VCaP (cell line): ENCODE results near the gene PHTF2.
"Not testable (repeated sequence)": the region's sequence is repeated elsewhere in the genome, so short reads cannot be mapped to it uniquely, and the experiment has no call there.

Experiments
- H3K27ac ChIP-seq: fragments of 450-650 bp; 2 replicates; pipeline ENCODE4 v1.5.1; 2017
- CTCF ChIP-seq: fragments of 450-650 bp; conservative IDR thresholded peaks from 2 replicates; pipeline ENCODE4 v1.5.1; 2017; ENCODE audit warnings: mild to moderate bottlenecking, moderate library complexity

The PHTF2 gene

GRCh38 chr7:77993838-77994237, 195.3 kb downstream of the PHTF2 start:
- no peak for TF ChIP-seq CTCF
- H3K27ac ChIP-seq, result no peak overlapping the region

GRCh38 chr7:77995717-77996116, 197.1 kb downstream of the PHTF2 start:
- no peak overlapping the region for H3K27ac ChIP-seq
- TF ChIP-seq CTCF, result no peak

GRCh38 chr7:77999168-77999567, 200.6 kb downstream of the PHTF2 start:
- not testable (repeated sequence) for H3K27ac ChIP-seq

- no peak for TF ChIP-seq CTCF
- no peak overlapping the region for H3K27ac ChIP-seq
Measured at GRCh38 chr7:78002021-78002420, 203.4 kb downstream of the PHTF2 start.

DNA sequence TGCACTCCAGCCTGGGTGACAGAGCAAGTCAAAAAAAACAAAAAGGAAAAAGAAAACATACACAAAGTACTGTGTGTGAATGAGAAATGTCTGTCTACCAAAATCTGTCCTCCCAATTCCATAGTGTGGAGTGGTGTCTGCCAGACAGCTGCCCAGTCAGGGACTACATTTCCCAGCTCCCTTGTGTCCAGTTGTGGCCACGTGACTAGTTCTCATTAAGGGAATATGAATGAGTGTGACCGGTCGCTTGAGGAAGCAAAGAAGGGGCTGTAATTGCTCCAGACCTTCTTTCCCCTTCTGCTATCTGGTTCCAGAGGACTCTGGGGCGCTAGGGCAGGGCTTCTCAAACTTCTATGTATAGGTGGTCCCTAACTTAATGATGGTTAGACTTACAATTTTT, 204.1 kb downstream of the PHTF2 start:
- no peak for TF ChIP-seq CTCF

DNA sequence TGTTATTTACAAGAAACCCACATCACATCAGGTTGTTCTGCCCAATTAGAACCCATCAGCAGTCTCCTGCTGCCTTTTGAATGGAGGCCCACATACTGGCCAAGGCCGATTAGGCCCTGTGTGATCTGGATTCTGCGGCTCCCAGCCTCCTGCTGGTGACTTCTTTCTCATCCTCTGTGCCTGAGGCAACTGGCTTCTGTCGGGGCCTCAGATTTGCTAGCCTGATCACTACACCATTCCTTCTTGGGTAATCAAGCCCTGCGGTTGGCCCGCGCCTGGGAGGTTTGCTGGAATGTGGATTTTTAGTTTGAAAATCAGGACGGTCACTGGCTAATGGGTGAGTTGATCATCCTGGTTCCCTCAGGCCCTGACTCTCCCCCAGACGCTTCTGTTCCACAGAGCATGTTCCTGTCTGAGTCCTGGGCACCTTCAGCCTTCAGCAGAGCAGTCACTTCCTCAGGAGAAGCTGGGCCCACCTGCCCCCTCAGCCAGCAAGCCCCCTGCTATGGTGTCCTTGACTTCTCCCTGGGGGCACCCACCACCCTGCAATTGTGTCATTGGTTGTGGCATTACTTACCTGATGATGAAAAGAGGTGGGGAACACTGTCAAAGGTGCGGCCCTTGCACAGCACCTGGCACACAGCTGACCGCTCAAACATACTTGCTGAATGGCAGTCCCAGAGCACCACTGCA, 207.6 kb downstream of the PHTF2 start:
- no peak for TF ChIP-seq CTCF
- H3K27ac ChIP-seq, result no peak overlapping the region

More for the DNA sequence above, 204.1 kb downstream of the PHTF2 start:
- no peak overlapping the region for H3K27ac ChIP-seq
